HepG2 (cell line): Measurements from ENCODE around the gene DDX28.

Experiments
- CREM ChIP-seq, 2 experiments: sonication (generic) in 1 of 2; formaldehyde crosslinking in 1 of 2; IDR thresholded peaks; 2 replicates each; pipeline versions ENCODE4 v1.4.0 to v1.6.1; 2016 to 2020; ENCODE audit warnings: antibody characterized with exemption in 1 of 2, mild to moderate bottlenecking in 1 of 2, missing genetic modification reagents in 1 of 2
- EED ChIP-seq: sonication (generic); formaldehyde crosslinking; IDR thresholded peaks from 2 replicates; pipeline ENCODE4 v1.5.0; 2020; ENCODE audit warnings: mild to moderate bottlenecking, missing genetic modification reagents
- EHMT2 ChIP-seq: fragments of 200-600 bp; sonication (generic); IDR thresholded peaks from 2 replicates; pipeline ENCODE4 v1.7.0; 2017; ENCODE audit warnings: antibody characterized with exemption, low read depth, low read length, borderline replicate concordance
- FOSL1 ChIP-seq: sonication (generic); formaldehyde crosslinking; IDR thresholded peaks from 2 replicates; pipeline ENCODE4 v1.9.0; 2021; ENCODE audit warnings: missing genetic modification reagents, borderline replicate concordance
- MAFK ChIP-seq, 2 experiments: IDR thresholded peaks in 1 of 2; conservative IDR thresholded peaks in 1 of 2; 2 replicates each; pipeline ENCODE4 v1.6.1; 2011; ENCODE audit warnings: improper control_type of control experiment in 2 of 2, low read length in 2 of 2
- POLR2AphosphoS5 ChIP-seq: IDR thresholded peaks from 2 replicates; pipeline ENCODE4 v1.6.1; 2012; ENCODE audit warnings: low read depth, low read length
- TRIM24 ChIP-seq: sonication (generic); formaldehyde crosslinking; IDR thresholded peaks from 2 replicates; pipeline ENCODE4 v1.8.0; 2022; ENCODE audit warnings: mild to moderate bottlenecking, missing genetic modification reagents
- TF ChIP-seq, protein P1 (sequence below): sonication (generic); formaldehyde crosslinking; IDR thresholded peaks from 2 replicates; pipeline ENCODE4 v1.4.0; 2020; ENCODE audit warnings: mild to moderate bottlenecking, missing genetic modification reagents
- TF ChIP-seq, protein P2 (sequence below): IDR thresholded peaks from 2 replicates; pipeline ENCODE4 v1.6.1; 2012; ENCODE audit warnings: inconsistent platforms

DNA sequence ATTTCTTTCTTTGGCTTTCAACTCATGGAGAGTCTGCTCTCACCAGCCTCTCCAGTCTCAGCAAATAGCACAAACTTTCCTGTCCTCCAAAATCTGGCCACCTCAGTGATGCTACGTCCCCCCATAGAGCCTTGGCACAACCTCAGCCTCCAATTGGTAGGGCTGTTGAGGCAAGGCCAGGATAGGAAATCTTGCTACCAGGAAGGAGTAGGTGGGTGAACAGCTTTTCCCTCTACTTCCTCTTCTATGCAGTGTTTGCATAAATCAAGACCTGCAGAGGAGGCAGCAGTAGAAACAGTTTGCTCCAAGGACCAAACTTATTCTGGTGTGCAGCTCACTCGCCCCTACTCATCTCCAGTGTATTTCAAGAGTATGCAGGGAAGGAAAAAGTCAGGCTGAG is 23.0 kb downstream of the DDX28 start:
- TF ChIP-seq POLR2AphosphoS5 (no peak), EHMT2 (no peak), EED (no peak), MAFK (conservative IDR thresholded peaks at IDR 0.05 in 1 of 2, IDR thresholded peaks at IDR 0.05 in 1 of 2; ENCODE audit: low read length in 2 of 2) (no peak), CREM (IDR thresholded peaks at IDR 0.05) (no peak), CREM (CRISPR knock-in tag; IDR thresholded peaks at IDR 0.05) (no peak), FOSL1 (CRISPR knock-in tag) (no peak), TRIM24 (CRISPR knock-in tag) (no peak)
- TF ChIP-seq, protein P1, sequence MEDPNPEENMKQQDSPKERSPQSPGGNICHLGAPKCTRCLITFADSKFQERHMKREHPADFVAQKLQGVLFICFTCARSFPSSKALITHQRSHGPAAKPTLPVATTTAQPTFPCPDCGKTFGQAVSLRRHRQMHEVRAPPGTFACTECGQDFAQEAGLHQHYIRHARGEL, result no peak
- TF ChIP-seq, protein P2, sequence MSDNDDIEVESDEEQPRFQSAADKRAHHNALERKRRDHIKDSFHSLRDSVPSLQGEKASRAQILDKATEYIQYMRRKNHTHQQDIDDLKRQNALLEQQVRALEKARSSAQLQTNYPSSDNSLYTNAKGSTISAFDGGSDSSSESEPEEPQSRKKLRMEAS, result no peak
